ENCODE results near the gene MYL6B.

- no peak for TF ChIP-seq CTCF (conservative IDR thresholded peaks at IDR 0.05 in 1 of 2, IDR thresholded peaks at IDR 0.05 in 1 of 2; ENCODE audit: low read depth in 1 of 2, low read length in 2 of 2)
- no peak for TF ChIP-seq EZH2 (IDR thresholded peaks at IDR 0.05; ENCODE audit: low read length, missing control alignments)
Observed at GRCh38 chr12:56107242-56107641, 45.1 kb upstream of the MYL6B start.

Data from fibroblast of lung (primary cell).